ENCODE data around the gene CEPT1. TPM values are rescaled to one million over a fixed set of nuclear protein-coding genes. Genes with fewer than 3 reads are reported as not detected.

The CEPT1 gene
- total and polyA plus RNA-seq, 3 donors from 2014 or later: 25.0 to 69.4 (median 63.2) TPM

DNA sequence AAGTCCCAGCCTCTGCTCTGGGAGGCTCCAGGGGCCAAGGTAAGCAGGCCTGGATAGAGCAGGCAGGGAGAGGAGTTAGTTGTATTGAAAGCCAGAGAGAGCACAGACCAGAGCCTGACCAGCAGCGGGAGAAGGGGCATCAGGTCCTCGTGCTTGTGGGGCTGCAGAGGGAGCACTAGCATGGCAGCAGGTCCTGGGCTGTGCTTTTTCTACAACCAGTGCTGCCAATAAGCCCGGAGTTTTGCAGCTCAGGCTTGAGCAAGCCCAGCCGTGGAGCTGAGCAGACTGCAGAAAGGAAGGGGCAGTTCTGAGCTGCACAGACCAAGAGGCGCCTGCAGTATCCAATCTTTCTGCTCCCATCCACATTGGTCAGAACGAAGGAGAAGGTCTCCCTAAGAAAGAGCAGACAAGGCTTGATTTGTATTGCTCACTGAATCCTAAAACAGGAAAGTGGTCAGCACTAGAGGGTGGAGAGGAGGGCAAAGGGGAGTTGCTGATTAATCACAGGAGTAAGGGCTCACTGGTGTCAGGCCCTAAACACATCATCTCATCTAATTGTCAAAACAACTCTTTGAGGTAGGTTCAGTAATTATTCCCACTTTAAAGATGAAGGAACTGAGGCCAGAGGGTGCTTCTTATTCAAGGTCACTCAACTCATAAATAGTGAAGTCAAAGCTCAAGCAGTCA lies 57.7 kb downstream of the CEPT1 start:
- Histone ChIP-seq H3K4me1 (peaks cover 12% of the 10 kb centered on the region), H3K27ac (no peak overlapping the region), H3K27me3 (no peaks in the 10 kb centered on the region), H3K36me3 (ENCODE audit: low read depth, missing control alignments) (no peaks in the 10 kb centered on the region), H3K9me3 (no peaks in the 10 kb centered on the region), H3K4me3 (no peak overlapping the region)
- 72 to 86% methylated on average over 3 to 6 of the region's 6 CpGs for WGBS, 2 donors
- TF ChIP-seq CTCF (IDR thresholded peaks at IDR 0.05) (no peak), POLR2A (IDR thresholded peaks at IDR 0.05) (no peak)
- intact Hi-C loops (cut with DNase I; ENCODE audit: low total_unique reads): no loop called here
- DNase-seq: no peak

DNA sequence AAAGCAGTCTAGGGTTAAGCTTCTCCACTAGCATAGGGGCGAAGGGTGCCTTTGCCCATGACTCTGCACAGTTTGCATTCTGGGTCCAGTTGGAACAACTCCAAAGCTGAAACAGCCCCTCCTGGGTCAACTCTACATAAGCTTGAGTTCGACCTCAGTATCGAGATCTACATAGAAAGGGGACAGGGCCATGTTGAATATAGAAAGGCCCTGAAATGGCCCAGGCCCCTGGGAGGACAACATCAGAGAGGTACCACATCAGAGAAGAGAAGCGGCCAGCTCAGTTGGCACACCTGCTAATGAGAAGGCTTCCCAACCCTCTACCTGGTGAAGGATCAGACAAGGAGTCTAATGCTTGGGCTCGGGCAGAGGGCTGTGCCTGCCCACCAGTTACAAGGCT lies 58.8 kb downstream of the CEPT1 start:
- TF ChIP-seq CTCF (IDR thresholded peaks at IDR 0.05) (no peak), POLR2A (IDR thresholded peaks at IDR 0.05) (no peak)
- no peak for DNase-seq
- Histone ChIP-seq H3K36me3 (ENCODE audit: low read depth, missing control alignments) (no peaks in the 10 kb centered on the region), H3K27ac (no peak overlapping the region), H3K27me3 (no peaks in the 10 kb centered on the region), H3K4me1 (peaks cover 12% of the 10 kb centered on the region), H3K9me3 (no peaks in the 10 kb centered on the region), H3K4me3 (no peak overlapping the region)
- intact Hi-C loops (cut with DNase I; ENCODE audit: low total_unique reads): no loop called here
- WGBS, 2 donors: 93 to 100% methylated on average over 5 of the region's 5 CpGs

DNA sequence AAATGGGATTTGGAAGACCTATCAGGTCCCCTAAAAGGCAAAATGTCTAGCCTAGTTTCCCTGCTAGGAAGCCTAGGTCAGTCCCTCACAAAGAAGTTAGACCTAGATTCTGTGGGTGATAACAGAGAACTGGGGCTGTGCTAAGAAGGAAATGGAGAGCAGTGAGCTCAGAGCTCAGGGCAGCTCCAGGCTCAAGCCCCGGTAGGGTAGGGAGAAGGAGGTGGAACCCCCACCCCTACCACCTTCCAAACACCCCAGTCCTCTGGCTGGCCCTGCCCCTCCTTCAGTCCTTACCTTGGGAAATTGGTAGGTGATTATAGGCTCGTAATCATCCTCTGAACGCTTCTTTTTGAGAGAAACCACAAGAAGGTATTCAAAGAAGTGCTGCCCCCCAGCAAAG lies 59.3 kb downstream of the CEPT1 start:
- H3K4me3 ChIP-seq: no peak overlapping the region
- no peak overlapping the region for H3K27ac ChIP-seq
- no peak for DNase-seq
- no peaks in the 10 kb centered on the region for H3K27me3 ChIP-seq
- H3K9me3 ChIP-seq: no peaks in the 10 kb centered on the region
- intact Hi-C loops (cut with DNase I; ENCODE audit: low total_unique reads): no loop called here
- no peaks in the 10 kb centered on the region for H3K36me3 ChIP-seq (ENCODE audit: low read depth, missing control alignments)
- peaks cover 12% of the 10 kb centered on the region for H3K4me1 ChIP-seq
- no peak for TF ChIP-seq POLR2A (IDR thresholded peaks at IDR 0.05)
- TF ChIP-seq CTCF (IDR thresholded peaks at IDR 0.05): no peak
- 55 to 88% methylated on average over 3 of the region's 3 CpGs for WGBS, 2 donors

GRCh38 chr1:111199881-111200801 lies 60.1 kb downstream of the CEPT1 start, which contains the start of gene DENND2D:
TSS of gene DENND2D (minus strand) at chr1:111200646. CDS start at chr1:111200459, 187 bp downstream.
- H3K4me3 ChIP-seq: no peak within 1 kb of the TSS
- no peaks in the 10 kb centered on the region for H3K9me3 ChIP-seq
- WGBS, 2 donors: 85 to 89% methylated on average over 15 to 17 of the region's 17 CpGs
- H3K4me1 ChIP-seq: peaks cover 10% of the 10 kb centered on the region
- H3K36me3 ChIP-seq (ENCODE audit: low read depth, missing control alignments): no peaks in the 10 kb centered on the region
- no peak within 1 kb of the TSS for H3K27ac ChIP-seq
- no peaks in the 10 kb centered on the region for H3K27me3 ChIP-seq
- peak; percentile 67 for DNase-seq
- intact Hi-C loops (cut with DNase I; ENCODE audit: low total_unique reads): no loop called here
- no peak for TF ChIP-seq CTCF (IDR thresholded peaks at IDR 0.05)
- no peak for TF ChIP-seq POLR2A (IDR thresholded peaks at IDR 0.05)

All from testis (tissue), 3 donors.